DLD1 (cell line): ENCODE measurements around the gene ACP7.
"Not testable (repeated sequence)": the region's sequence is repeated elsewhere in the genome, so short reads cannot be mapped to it uniquely, and the experiment has no call there.

ENCODE experiments used
- in situ Hi-C: cut with HindIII; loops from 2 replicates; pipeline ENCODE4 v1.10.0; 2017; ENCODE audit warnings: low sequenced_read_pairs

ACP7 gene

GRCh38 chr19:39074942-39075341 is 9.2 kb upstream of the ACP7 start:
- in situ Hi-C loops, result no loop called here

GRCh38 chr19:39077323-39077722 is 6.8 kb upstream of the ACP7 start:
- in situ Hi-C loops, result no loop called here

- in situ Hi-C loops, result no loop called here
These were observed 5.5 kb upstream of the ACP7 start for GRCh38 chr19:39078436-39079200.

GRCh38 chr19:39080431-39080830 is 3.7 kb upstream of the ACP7 start:
- in situ Hi-C loops, result no loop called here

- in situ Hi-C loops, result no loop called here
These were observed 2.0 kb upstream of the ACP7 start for GRCh38 chr19:39082167-39082566.

GRCh38 chr19:39082745-39083598 is 1.2 kb upstream of the ACP7 start:
- in situ Hi-C loops, result no loop called here

GRCh38 chr19:39083599-39083982 is 577 bp upstream of the ACP7 start:
- in situ Hi-C loops, result no loop called here

- in situ Hi-C loops, result no loop called here
These were observed 538 bp downstream of the ACP7 start for GRCh38 chr19:39084732-39085080.

GRCh38 chr19:39085392-39085791 is 1.2 kb downstream of the ACP7 start:
- in situ Hi-C loops, result no loop called here

GRCh38 chr19:39086386-39086785 is 2.2 kb downstream of the ACP7 start:
- in situ Hi-C loops, result no loop called here

- in situ Hi-C loops, result no loop called here
These were observed 3.9 kb downstream of the ACP7 start for GRCh38 chr19:39087907-39088686.

- in situ Hi-C loops, result not testable (repeated sequence)
These were observed 5.8 kb downstream of the ACP7 start for GRCh38 chr19:39090016-39090415.

- in situ Hi-C loops, result no loop called here
These were observed 6.7 kb downstream of the ACP7 start for GRCh38 chr19:39090881-39091280.

GRCh38 chr19:39095799-39096540 is 11.8 kb downstream of the ACP7 start:
- in situ Hi-C loops, result not testable (repeated sequence)

- in situ Hi-C loops, result no loop called here
These were observed 13.1 kb downstream of the ACP7 start for GRCh38 chr19:39097299-39097698.

GRCh38 chr19:39097721-39098120 is 13.6 kb downstream of the ACP7 start:
- in situ Hi-C loops, result no loop called here

- in situ Hi-C loops, result no loop called here
These were observed 14.4 kb downstream of the ACP7 start for GRCh38 chr19:39098365-39099269.

GRCh38 chr19:39099341-39099740 is 15.2 kb downstream of the ACP7 start:
- in situ Hi-C loops, result no loop called here

GRCh38 chr19:39100500-39101166 is 16.5 kb downstream of the ACP7 start:
- in situ Hi-C loops, result no loop called here
